Tibial artery (tissue), 4 donors: ENCODE measurements around the gene FBH1.
"Not testable (repeated sequence)": the region's sequence is repeated elsewhere in the genome, so short reads cannot be mapped to it uniquely, and the experiment has no call there.

Source experiments
- DNase-seq, 2 donors: peaks; one replicate each; pipeline ENCODE4 v3.0.0-alpha.2; 2019
- H3K27ac ChIP-seq, 2 donors: fragments of 200-600 bp; sonication (generic) in 1 of 2; 1 replicate in 1 of 2; 2 replicates in 1 of 2; pipeline ENCODE4 v1.5.1; 2018 to 2019; ENCODE audit warnings: mild to moderate bottlenecking in 1 of 2
- H3K27me3 ChIP-seq, 2 donors: fragments of 200-600 bp; sonication (generic) in 1 of 2; one replicate each; pipeline versions ENCODE4 v1.5.1 to v1.6.0; 2016 to 2019
- H3K36me3 ChIP-seq, 3 donors: fragments of 200-600 bp; sonication (generic) in 2 of 3; one replicate each; pipeline ENCODE4 v1.5.1; 2016 to 2019; ENCODE audit warnings: mild to moderate bottlenecking in 2 of 3
- H3K4me1 ChIP-seq, 4 donors: fragments of 200-600 bp; sonication (generic) in 2 of 4; 1 replicate in 3 of 4; 2 replicates in 1 of 4; pipeline ENCODE4 v1.5.1; 2016 to 2019
- H3K4me3 ChIP-seq, 2 donors: fragments of 200-600 bp; sonication (generic) in 1 of 2; 1 replicate in 1 of 2; 2 replicates in 1 of 2; pipeline ENCODE4 v1.5.1; 2018 to 2019; ENCODE audit warnings: mild to moderate bottlenecking in 2 of 2
- H3K9me3 ChIP-seq, 3 donors: fragments of 200-600 bp; sonication (generic) in 1 of 3; one replicate each; pipeline ENCODE4 v1.5.1; 2016 to 2019
- CTCF ChIP-seq, 2 experiments: fragments of 200-600 bp in 1 of 2; fragments of 450-650 bp in 1 of 2; IDR thresholded peaks; one replicate each; pipeline ENCODE4 v1.5.1; 2017 to 2019; ENCODE audit warnings: antibody characterized with exemption in 2 of 2, mild to moderate bottlenecking in 1 of 2, moderate library complexity in 1 of 2
- intact Hi-C: fragments of 100-400 bp; cut with DNase I; formaldehyde crosslinking; loops from one replicate; pipeline ENCODE4 v1.15.0; 2023; ENCODE audit warnings: low total_unique reads

Gene FBH1

GRCh38 chr10:5904227-5904626 is 14.2 kb downstream of the FBH1 start:
- no peak for DNase-seq
- TF ChIP-seq CTCF (IDR thresholded peaks at IDR 0.05): no peak
- peaks cover 15 to 31% (median 16%) of the 10 kb centered on the region in 3 donors for H3K36me3 ChIP-seq
- H3K27me3 ChIP-seq: no peaks in the 10 kb centered on the region
- H3K4me1 ChIP-seq: no peaks in the 10 kb centered on the region
- intact Hi-C loops: no loop called here
- no peak overlapping the region for H3K4me3 ChIP-seq
- H3K27ac ChIP-seq: no peak overlapping the region
- H3K9me3 ChIP-seq: no peaks in the 10 kb centered on the region

- peak in 1 of 2 donors; percentile 48 for DNase-seq
- Histone ChIP-seq H3K36me3 (peaks cover 32 to 49% (median 34%) of the 10 kb centered on the region in 3 donors), H3K27me3 (no peaks in the 10 kb centered on the region), H3K27ac (no peak overlapping the region), H3K4me3 (no peak overlapping the region), H3K9me3 (no peaks in the 10 kb centered on the region), H3K4me1 (no peaks in the 10 kb centered on the region)
- TF ChIP-seq CTCF (IDR thresholded peaks at IDR 0.05): no peak
- intact Hi-C loops: no loop called here
Observed at GRCh38 chr10:5905854-5906507, 15.9 kb downstream of the FBH1 start.

GRCh38 chr10:5906651-5907050 is 16.6 kb downstream of the FBH1 start:
- Histone ChIP-seq H3K4me1 (no peaks in the 10 kb centered on the region), H3K27me3 (no peaks in the 10 kb centered on the region), H3K4me3 (no peak overlapping the region), H3K27ac (no peak overlapping the region), H3K9me3 (no peaks in the 10 kb centered on the region), H3K36me3 (peaks cover 39 to 55% (median 41%) of the 10 kb centered on the region in 3 donors)
- intact Hi-C loops: no loop called here
- no peak for TF ChIP-seq CTCF (IDR thresholded peaks at IDR 0.05)
- DNase-seq: no peak

GRCh38 chr10:5908676-5909075 is 18.6 kb downstream of the FBH1 start:
- H3K4me3 ChIP-seq, H3K9me3 ChIP-seq, intact Hi-C loops, H3K4me1 ChIP-seq, H3K27ac ChIP-seq, H3K27me3 ChIP-seq, DNase-seq: not testable (repeated sequence)
- peaks cover 56 to 76% (median 59%) of the 10 kb centered on the region in 3 donors for H3K36me3 ChIP-seq

- H3K4me3 ChIP-seq: no peak overlapping the region
- peak in 1 of 2 donors; percentile 15 for DNase-seq
- no peaks in the 10 kb centered on the region for H3K9me3 ChIP-seq
- H3K4me1 ChIP-seq: no peaks in the 10 kb centered on the region
- TF ChIP-seq CTCF (IDR thresholded peaks at IDR 0.05): no peak
- no peak overlapping the region for H3K27ac ChIP-seq
- H3K27me3 ChIP-seq: no peaks in the 10 kb centered on the region
- intact Hi-C loops: no loop called here
- H3K36me3 ChIP-seq: peaks cover 74 to 94% (median 77%) of the 10 kb centered on the region in 3 donors
Observed at GRCh38 chr10:5910323-5911100, 20.5 kb downstream of the FBH1 start.

GRCh38 chr10:5911670-5912069 is 21.6 kb downstream of the FBH1 start:
- intact Hi-C loops: no loop called here
- Histone ChIP-seq H3K36me3 (peaks cover 81 to 94% (median 82%) of the 10 kb centered on the region in 3 donors), H3K27me3 (no peaks in the 10 kb centered on the region), H3K27ac (no peak overlapping the region), H3K4me1 (no peaks in the 10 kb centered on the region), H3K4me3 (no peak overlapping the region), H3K9me3 (no peaks in the 10 kb centered on the region)
- no peak for TF ChIP-seq CTCF (IDR thresholded peaks at IDR 0.05)
- DNase-seq: peak in 1 of 2 donors; percentile 12
